Activated CD8-positive, alpha-beta memory T cell treated with anti-CD3 and anti-CD28 coated beads, Interleukin-2, amount 50 U/mL, for 48 hours (primary cell): Measurements from ENCODE around the gene GASK1B.

Experiments used
- DNase-seq: peaks from one replicate; pipeline ENCODE4 v3.0.0-alpha.2; 2020

The GASK1B gene

DNA sequence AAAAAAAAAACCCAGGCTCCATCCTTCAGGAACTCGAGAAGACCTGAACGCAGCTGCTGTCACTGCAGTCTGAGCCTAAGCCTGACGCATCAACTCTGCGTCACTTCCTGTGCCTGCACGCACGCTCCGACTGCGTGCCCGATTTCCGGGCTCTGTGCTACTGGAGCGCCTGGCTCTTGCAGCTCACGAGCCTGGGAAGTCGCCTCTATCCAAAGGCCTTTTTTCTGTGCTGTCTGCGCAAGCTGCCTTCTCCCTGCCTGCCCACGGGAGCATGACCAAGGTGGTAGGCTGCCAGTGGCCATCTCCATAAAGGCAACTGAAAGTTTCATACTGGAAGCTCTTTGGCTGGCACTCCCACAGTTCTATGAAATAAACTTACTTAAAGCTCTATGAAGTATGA, 9.9 kb upstream of the GASK1B start:
- no peak for DNase-seq

- DNase-seq, result no peak
Measured at GRCh38 chr4:158181906-158182305, 9.1 kb upstream of the GASK1B start.

DNA sequence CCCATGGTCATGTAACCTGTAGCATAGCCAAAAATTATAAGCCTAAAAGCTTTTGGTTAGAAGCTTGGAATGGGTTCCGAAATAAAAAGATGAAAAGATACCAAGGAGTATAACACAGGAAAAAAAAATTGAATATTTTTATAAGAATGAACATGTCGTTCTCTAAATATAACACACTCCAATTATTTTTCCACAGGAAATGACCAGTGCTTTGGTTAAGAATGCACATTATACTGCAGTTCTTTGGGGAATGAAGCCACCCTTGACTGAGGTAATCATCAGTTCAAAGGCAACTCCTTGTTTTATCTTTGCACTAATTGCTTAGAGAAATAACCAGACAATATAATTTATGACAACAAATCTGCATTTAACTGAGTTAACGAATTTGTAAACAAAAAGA, 6.6 kb upstream of the GASK1B start:
- no peak for DNase-seq

GRCh38 chr4:158176776-158177175, 4.0 kb upstream of the GASK1B start:
- no peak for DNase-seq

GRCh38 chr4:158176108-158176507, 3.3 kb upstream of the GASK1B start:
- DNase-seq, result no peak

- peak; percentile 75 for DNase-seq
Measured at GRCh38 chr4:158170691-158171561, 1.9 kb downstream of the GASK1B start.

GRCh38 chr4:158169931-158170690, 2.7 kb downstream of the GASK1B start:
- no peak for DNase-seq

DNA sequence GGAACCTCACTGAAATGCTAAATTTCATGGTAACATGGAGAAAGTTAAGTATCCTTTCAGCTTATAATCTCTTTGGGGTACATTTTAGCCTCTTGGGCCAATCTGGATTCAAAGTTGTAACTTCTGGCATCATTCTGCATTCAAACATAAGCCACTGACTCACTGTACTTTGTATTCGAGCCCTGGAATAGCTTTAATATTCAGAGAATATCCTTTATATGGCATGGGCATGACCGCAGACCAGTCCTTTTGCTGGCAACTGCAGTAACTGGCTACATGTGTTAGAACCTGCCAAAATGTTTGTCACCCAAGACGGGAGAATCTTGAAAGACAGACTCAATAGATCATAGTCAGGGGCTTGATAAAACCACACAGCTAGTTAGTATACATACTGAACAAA, 3.3 kb downstream of the GASK1B start:
- DNase-seq, result no peak

- no peak for DNase-seq
Measured at GRCh38 chr4:158168606-158169005, 4.2 kb downstream of the GASK1B start.

- DNase-seq, result no peak
Measured at GRCh38 chr4:158166701-158167100, 6.1 kb downstream of the GASK1B start.

DNA sequence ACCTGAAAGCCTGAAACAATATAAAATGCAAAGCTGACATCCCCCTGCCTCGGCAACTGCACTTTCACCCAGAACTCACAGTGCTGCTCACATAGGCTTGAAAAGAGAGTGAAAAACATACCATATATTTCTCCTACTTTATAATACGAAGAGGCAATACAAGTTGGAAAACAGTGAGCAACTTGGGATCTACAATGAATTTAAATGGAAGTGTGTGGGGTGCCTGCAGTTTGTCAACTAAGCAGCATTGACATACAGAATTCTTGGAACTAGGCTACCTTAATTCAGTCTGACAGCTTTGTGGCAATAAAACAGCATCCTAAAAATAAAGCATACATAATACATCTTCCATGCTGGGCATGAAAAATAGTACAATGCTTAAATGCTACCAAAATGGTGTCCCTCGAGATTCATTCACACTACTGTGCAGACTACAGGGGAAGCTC, 8.0 kb downstream of the GASK1B start:
- DNase-seq, result no peak

DNA sequence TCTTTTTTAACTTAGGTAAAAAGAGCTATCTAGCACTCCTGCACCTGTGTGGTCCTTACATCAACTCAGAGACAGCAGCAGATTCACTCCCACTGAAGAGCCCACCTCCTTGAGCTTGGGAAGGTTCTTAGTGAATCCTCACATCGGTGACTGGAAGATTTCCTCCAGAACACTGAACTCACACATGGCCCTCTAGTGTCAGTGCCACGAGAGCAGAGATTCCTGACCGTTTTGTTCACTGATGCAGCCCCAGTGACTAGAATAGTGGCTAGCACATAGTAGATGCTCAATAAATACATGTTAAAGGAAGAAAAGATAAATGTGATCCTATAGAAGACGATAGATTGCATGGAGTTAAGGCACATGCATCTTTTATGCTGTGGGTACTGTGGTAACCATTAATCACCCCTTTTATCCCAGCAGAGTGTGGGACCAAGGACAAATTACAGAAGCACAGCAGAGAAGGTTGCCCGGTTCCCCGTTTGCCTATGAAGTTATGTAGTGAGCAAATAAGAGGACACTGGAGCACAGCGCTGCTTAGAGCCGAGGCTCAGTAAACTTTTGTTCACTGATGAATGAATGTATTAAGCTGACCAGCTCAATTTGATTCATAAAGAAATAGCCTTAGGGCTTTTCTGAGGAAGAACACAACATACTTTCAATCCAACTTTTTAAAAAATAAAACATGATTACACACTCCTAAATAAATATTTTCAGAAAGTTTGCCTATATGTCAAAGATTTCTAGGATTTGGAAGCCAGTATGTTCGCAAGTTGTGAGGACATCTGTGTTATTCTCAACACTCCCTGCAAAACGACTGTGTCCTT, 8.7 kb downstream of the GASK1B start:
- no peak for DNase-seq

GRCh38 chr4:158162631-158163030, 10.2 kb downstream of the GASK1B start:
- DNase-seq, result no peak

DNA sequence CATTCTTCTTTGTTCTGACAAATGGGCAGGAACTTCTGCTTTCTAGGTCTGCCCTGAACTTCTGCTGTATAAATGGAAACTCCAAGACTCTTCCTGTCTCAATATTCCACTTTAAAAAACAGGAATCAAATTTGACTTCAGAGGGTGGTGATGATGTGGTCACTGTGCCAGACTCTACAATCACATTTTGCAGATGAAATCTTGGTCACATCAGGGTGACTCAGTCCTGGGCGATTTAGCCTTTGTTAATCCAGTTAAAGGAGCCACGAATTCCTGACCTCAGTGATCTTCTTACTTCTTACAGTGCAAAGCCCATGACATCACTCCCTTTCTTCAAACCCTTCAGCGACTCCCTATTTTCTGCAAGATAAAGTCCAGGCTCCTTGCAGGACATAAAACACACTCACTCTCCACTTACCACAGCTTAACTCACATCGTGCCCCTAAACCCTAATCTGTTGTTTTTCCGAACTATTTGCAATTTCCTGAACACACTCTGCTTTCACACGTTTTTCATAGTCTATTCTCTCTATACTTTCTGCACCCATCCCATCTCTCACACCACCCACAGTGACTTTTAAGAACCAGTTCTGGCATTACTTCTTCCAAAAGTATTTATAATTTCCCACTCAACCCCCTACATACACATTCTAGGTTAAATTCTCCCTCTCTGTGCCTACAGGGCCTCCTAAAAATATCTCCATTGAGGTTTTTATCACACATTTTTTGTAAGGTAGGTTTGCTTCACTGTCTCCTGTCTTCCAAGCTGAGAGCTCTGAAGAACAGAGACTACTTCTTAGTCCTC, 11.1 kb downstream of the GASK1B start:
- DNase-seq, result no peak

DNA sequence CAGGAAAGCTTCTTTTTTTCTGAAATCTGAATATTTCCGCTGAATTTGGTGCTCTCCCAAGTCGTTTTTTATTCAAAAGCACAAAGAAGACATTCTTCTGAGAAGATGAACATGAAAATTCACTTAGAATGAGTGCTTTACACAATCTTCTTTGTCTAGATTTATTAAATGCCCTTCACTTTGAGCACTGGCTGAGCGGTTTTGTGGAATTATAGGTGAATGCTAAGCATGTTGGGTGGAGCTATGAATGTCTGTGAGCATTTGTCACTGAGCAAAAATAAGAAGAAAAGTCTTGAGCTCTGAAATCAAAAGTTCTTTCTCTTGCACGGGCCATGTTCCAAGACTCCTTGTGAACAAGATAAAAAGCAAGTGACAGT, 13.1 kb downstream of the GASK1B start:
- DNase-seq, result no peak

DNA sequence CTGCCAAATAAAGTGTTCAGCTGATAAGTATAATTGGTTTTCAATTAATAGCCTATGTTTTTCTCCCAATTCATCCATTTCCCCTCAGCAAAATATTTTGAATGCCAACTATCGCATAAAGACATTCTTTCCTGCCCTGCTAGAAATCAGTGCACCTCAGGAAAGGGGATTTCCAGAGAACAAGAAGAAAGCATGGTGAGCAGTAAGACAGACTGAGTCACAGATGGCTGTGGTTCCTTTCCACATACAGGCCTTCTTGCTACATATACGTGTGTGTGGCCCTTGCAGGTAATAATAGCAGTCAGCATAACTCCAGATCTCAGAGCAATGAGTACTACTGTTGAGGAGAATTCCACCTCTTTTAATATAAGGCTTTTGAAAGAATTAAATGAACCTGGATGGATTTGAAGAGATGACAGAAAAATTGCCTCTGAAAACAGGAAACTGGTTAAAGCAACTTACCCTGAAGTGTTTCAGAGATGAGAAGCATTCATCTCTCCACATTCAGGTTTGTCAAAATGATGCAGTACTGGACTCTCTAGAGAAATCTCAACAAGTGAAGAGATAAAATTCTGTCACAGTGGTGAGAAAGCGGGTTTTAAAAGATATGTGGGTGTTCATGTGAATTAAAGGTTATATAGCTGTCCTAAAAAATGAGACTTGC, 13.6 kb downstream of the GASK1B start:
- no peak for DNase-seq

DNA sequence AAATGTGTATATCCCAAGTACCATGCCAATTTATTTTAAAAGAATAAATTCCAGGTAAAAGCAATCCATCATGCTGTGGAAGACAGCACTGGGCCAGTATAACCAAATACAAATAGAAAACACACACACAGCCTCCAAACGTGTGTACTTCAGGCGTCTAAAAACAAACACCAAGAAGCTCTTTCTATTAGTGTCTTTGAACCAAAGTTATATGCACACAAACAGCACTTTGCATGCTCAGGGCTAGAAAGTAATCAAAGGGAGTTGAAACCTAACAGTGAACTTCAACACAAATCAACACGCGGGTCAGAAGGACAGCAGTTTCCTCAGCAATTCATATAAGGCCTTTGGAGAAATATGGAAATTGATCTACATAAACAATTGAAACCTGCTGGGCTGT, 15.4 kb downstream of the GASK1B start:
- DNase-seq, result no peak

DNA sequence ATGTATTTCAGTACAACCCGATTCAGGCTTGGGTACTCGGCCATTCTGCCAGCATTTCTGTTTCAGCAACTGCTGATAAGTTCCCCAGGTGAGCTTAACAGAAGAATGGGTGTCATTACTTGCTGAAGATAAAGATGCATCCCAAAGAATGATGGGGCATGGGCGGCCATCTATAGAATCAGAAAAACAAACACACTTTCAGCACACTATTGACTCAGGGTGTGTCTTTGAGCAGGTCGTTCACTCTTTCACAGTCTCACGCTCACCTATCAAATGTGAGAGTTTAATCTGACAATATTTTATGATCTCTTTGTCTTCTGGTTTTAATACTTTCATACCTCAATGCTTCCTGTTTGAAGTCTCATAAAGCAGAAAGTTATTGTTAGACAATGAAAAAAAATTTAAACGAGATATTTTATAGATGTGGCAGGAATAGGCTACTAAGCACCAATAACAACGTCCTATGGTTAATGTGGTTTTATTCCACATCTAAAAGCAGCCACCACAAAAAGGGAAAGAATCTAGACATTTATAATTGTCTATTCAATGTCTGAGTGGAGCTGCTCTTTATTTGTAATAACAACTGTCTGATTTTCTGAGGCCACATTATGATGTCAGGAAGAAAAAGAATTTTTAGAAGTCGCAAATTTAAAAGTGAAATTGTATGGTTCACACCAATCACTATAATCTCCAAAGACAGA, 17.0 kb downstream of the GASK1B start:
- no peak for DNase-seq

- DNase-seq, result no peak
Measured at GRCh38 chr4:158147151-158147550, 25.7 kb downstream of the GASK1B start.

GRCh38 chr4:158146736-158147135, 26.1 kb downstream of the GASK1B start:
- no peak for DNase-seq

GRCh38 chr4:158139086-158139485, 33.7 kb downstream of the GASK1B start:
- no peak for DNase-seq
